GM03348 (cell line): Measurements from ENCODE around the gene PPFIBP1.
"Not testable (repeated sequence)": the region's sequence is repeated elsewhere in the genome, so short reads cannot be mapped to it uniquely, and the experiment has no call there.

Experiments used
- DNase-seq: peaks from one replicate; pipeline ENCODE4 v3.0.0; 2012; ENCODE audit warnings: low spot score

The PPFIBP1 gene

GRCh38 chr12:27710592-27711316 lies 186.7 kb downstream of the PPFIBP1 start, which contains the start of gene MRPS35:
TSS of gene MRPS35 (plus strand) at chr12:27710832. CDS start at chr12:27710844, 12 bp downstream.
- peak; percentile 96 for DNase-seq

- peak; percentile 26 for DNase-seq
Observed at GRCh38 chr12:27711317-27711682, 187.3 kb downstream of the PPFIBP1 start.

GRCh38 chr12:27711967-27712366 lies 188.0 kb downstream of the PPFIBP1 start:
- no peak for DNase-seq

GRCh38 chr12:27723212-27723611 lies 199.2 kb downstream of the PPFIBP1 start:
- no peak for DNase-seq

GRCh38 chr12:27730097-27730588 lies 206.1 kb downstream of the PPFIBP1 start:
- no peak for DNase-seq

GRCh38 chr12:27732281-27732680 lies 208.3 kb downstream of the PPFIBP1 start:
- peak; percentile 7 for DNase-seq

GRCh38 chr12:27733052-27733656 lies 209.1 kb downstream of the PPFIBP1 start:
- peak; percentile 68 for DNase-seq

GRCh38 chr12:27733791-27734190 lies 209.8 kb downstream of the PPFIBP1 start:
- no peak for DNase-seq

GRCh38 chr12:27734321-27734720 lies 210.3 kb downstream of the PPFIBP1 start:
- DNase-seq, result not testable (repeated sequence)

- DNase-seq, result no peak
Observed at GRCh38 chr12:27743601-27744000, 219.6 kb downstream of the PPFIBP1 start.
